ENCODE results near the gene HES5. TPM values are rescaled to one million over a fixed set of nuclear protein-coding genes. Genes with fewer than 3 reads are reported as not detected.

The HES5 gene
- polyA plus RNA-seq, 1 donor (not counting 4 experiments of a cell fraction or from before 2014, with no cell fraction given), result 0.33 TPM

- TF ChIP-seq EZH2 (IDR thresholded peaks at IDR 0.05; ENCODE audit: low read length) (no peak), CTCF (optimal IDR thresholded peaks at IDR 0.05 in 1 of 3, IDR thresholded peaks at IDR 0.05 in 1 of 3, conservative IDR thresholded peaks at IDR 0.05 in 1 of 3; ENCODE audit: extremely low read depth in 1 of 3, insufficient read depth in 2 of 3, low read length in 3 of 3) (no peak)
- FAIRE-seq, result no peak
- Histone ChIP-seq H3K9me1 (ENCODE audit: control insufficient read depth, extremely low read depth, insufficient read depth, low read length) (no peaks in the 10 kb centered on the region), H3K9ac (ENCODE audit: control insufficient read depth, extremely low read depth, insufficient read depth, low read length) (peak overlapping the region; percentile 15), H3K79me2 (ENCODE audit: control insufficient read depth, insufficient read depth, low read length) (peaks cover 18% of the 10 kb centered on the region), H2AFZ (ENCODE audit: control insufficient read depth, low read length) (peak overlapping the region; percentile 9), H4K20me1 (ENCODE audit: control insufficient read depth, extremely low read depth, insufficient read depth, low read length) (no peaks in the 10 kb centered on the region), H3K4me3 (ENCODE audit: control insufficient read depth in 2 of 3, extremely low read depth in 1 of 3, insufficient read depth in 2 of 3, low read depth in 1 of 3, low read length in 3 of 3) (no peak overlapping the region), H3K9me3 (ENCODE audit: control insufficient read depth, low read depth, low read length) (no peaks in the 10 kb centered on the region), H3K4me1 (ENCODE audit: control insufficient read depth, extremely low read depth, insufficient read depth, low read length) (peaks cover 66% of the 10 kb centered on the region), H3K36me3 (ENCODE audit: control insufficient read depth in 2 of 2, extremely low read depth in 1 of 2, insufficient read depth in 2 of 2, low read length in 2 of 2) (no peaks in the 10 kb centered on the region), H3K4me2 (ENCODE audit: control insufficient read depth, extremely low read depth, insufficient read depth, low read depth, low read length) (peak overlapping the region; percentile 22), H3K27me3 (ENCODE audit: control insufficient read depth, extremely low read depth, insufficient read depth, low read length) (no peaks in the 10 kb centered on the region), H3K27ac (ENCODE audit: control insufficient read depth, insufficient read depth, low read length) (no peak overlapping the region)
- dilution Hi-C loops (cut with MboI; ENCODE audit: extremely low pct_ligation_motif_present, low sequenced_read_pairs), result no loop called here
- no peak for DNase-seq (ENCODE audit: low read depth, low spot score)
These were observed 888 bp downstream of the HES5 start for GRCh38 chr1:2528966-2529783.

- H3K36me3 ChIP-seq (ENCODE audit: control insufficient read depth in 2 of 2, extremely low read depth in 1 of 2, insufficient read depth in 2 of 2, low read length in 2 of 2), result no peaks in the 10 kb centered on the region
- dilution Hi-C loops (cut with MboI; ENCODE audit: extremely low pct_ligation_motif_present, low sequenced_read_pairs), result no loop called here
- no peak for FAIRE-seq
- peak overlapping the region; percentile 15 for H3K9ac ChIP-seq (ENCODE audit: control insufficient read depth, extremely low read depth, insufficient read depth, low read length)
- no peaks in the 10 kb centered on the region for H3K27me3 ChIP-seq (ENCODE audit: control insufficient read depth, extremely low read depth, insufficient read depth, low read length)
- no peak overlapping the region for H3K4me2 ChIP-seq (ENCODE audit: control insufficient read depth, extremely low read depth, insufficient read depth, low read depth, low read length)
- H4K20me1 ChIP-seq (ENCODE audit: control insufficient read depth, extremely low read depth, insufficient read depth, low read length), result no peaks in the 10 kb centered on the region
- H3K4me1 ChIP-seq (ENCODE audit: control insufficient read depth, extremely low read depth, insufficient read depth, low read length), result peaks cover 60% of the 10 kb centered on the region
- no peaks in the 10 kb centered on the region for H3K9me1 ChIP-seq (ENCODE audit: control insufficient read depth, extremely low read depth, insufficient read depth, low read length)
- no peak overlapping the region for H3K4me3 ChIP-seq (ENCODE audit: control insufficient read depth in 2 of 3, extremely low read depth in 1 of 3, insufficient read depth in 2 of 3, low read depth in 1 of 3, low read length in 3 of 3)
- no peak overlapping the region for H2AFZ ChIP-seq (ENCODE audit: control insufficient read depth, low read length)
- H3K27ac ChIP-seq (ENCODE audit: control insufficient read depth, insufficient read depth, low read length), result no peak overlapping the region
- no peak for DNase-seq (ENCODE audit: low read depth, low spot score)
- no peak for TF ChIP-seq CTCF (optimal IDR thresholded peaks at IDR 0.05 in 1 of 3, IDR thresholded peaks at IDR 0.05 in 1 of 3, conservative IDR thresholded peaks at IDR 0.05 in 1 of 3; ENCODE audit: extremely low read depth in 1 of 3, insufficient read depth in 2 of 3, low read length in 3 of 3)
- TF ChIP-seq EZH2 (IDR thresholded peaks at IDR 0.05; ENCODE audit: low read length), result peak; percentile 8
- H3K79me2 ChIP-seq (ENCODE audit: control insufficient read depth, insufficient read depth, low read length), result peaks cover 24% of the 10 kb centered on the region
- no peaks in the 10 kb centered on the region for H3K9me3 ChIP-seq (ENCODE audit: control insufficient read depth, low read depth, low read length)
These were observed 1.5 kb downstream of the HES5 start for GRCh38 chr1:2528611-2528965.

Measured in keratinocyte (primary cell).